Fibroblast of mammary gland (primary cell): Measurements from ENCODE around the gene EPHB2.

ENCODE experiments used
- DNase-seq: peaks from one replicate; pipeline ENCODE4 v3.0.0-alpha.2; 2010; ENCODE audit warnings: low read depth
- H3K4me3 ChIP-seq: 2 replicates; pipeline ENCODE4 v1.5.1; 2011; ENCODE audit warnings: low read depth, mild to moderate bottlenecking, low read length, moderate library complexity; ENCODE audit not compliant: control insufficient read depth
- TF ChIP-seq, protein P1 (sequence below): conservative IDR thresholded peaks from 2 replicates; pipeline ENCODE4 v1.5.1; 2011; ENCODE audit warnings: low read depth, low read length, inconsistent platforms; ENCODE audit not compliant: control insufficient read depth, insufficient read depth

EPHB2 gene

DNA sequence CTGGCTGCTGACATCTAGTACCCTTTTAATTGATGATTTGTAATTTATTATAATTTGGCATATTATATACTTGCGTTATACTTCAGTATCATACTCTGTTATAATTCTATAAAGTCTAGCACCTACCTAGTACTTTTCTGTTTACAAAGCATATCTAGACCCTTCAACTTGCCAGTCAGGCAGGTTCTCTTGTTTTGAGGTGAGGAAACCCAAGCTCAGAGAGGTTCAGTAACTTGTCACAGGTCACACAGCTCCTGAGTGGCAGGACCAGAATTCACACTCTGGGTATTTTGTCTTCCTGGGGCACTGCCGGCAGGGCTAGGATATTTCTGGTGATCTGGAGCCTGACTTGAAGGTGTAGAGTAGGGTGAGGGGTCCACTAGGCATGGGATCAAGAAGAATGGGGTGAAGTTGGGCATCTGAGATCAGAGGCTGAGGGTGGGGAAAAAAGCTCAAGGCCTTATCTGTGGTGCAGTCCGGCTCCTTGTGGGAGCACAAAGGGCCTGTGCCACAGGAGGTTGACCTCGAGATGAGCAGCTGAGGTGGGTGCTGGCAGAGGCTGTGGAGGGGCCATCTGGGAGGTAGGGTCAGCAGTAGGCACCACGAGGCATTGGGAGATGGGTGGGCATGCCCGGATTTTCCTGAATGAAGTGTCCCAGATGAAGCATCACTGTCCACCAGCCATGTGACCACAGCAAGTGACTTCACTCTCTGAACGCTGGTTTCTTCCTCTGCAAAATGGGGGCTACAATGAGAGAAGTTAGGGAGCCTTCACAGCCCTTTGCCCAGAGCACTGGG lies 102.6 kb downstream of the EPHB2 start:
- TF ChIP-seq, protein P1, sequence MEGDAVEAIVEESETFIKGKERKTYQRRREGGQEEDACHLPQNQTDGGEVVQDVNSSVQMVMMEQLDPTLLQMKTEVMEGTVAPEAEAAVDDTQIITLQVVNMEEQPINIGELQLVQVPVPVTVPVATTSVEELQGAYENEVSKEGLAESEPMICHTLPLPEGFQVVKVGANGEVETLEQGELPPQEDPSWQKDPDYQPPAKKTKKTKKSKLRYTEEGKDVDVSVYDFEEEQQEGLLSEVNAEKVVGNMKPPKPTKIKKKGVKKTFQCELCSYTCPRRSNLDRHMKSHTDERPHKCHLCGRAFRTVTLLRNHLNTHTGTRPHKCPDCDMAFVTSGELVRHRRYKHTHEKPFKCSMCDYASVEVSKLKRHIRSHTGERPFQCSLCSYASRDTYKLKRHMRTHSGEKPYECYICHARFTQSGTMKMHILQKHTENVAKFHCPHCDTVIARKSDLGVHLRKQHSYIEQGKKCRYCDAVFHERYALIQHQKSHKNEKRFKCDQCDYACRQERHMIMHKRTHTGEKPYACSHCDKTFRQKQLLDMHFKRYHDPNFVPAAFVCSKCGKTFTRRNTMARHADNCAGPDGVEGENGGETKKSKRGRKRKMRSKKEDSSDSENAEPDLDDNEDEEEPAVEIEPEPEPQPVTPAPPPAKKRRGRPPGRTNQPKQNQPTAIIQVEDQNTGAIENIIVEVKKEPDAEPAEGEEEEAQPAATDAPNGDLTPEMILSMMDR: no peak
- no peak for DNase-seq

DNA sequence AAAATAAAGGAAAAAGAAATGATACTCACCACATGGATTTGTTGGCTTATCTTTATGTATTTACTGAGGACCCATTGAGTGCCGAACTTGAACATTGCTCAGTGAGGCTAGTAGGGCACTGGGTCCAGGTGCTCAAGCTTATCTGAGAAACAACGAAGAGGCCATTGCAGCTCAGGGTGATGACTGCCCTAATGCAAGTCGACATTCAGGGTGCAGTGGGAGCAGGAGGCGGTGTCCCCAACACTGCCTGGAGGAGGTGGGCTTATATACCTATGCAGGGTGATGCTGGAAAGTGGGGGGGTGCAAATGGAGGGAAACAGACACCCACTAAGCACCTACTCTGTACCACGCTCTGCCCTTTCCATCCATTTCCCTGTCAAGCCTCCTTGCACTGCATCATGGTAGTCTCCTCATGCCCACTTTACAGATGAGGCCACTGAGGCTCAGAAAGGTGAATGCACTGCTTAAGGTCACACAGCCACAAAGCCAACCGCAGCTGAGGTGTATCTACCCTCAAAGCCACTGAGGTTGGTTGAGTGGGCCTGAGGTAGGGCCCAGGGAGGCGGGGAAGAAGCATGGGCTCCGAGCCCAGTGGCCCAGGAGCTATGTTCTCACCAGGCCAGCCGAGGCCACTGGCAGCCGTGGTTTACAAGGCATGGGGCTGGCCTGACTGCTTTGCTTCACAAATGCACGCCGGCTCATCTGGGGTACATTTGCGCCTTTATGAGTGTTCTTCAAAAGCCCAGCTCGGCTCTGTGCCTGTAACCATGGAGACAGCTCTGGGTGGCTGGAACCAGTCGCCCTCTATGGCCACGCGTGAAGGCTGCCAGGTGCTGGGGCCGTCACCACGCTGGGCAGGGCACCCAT lies 103.8 kb downstream of the EPHB2 start:
- H3K4me3 ChIP-seq: no peak overlapping the region
- DNase-seq: peak; percentile 71
- TF ChIP-seq, protein P1: no peak

More for the DNA sequence above, 102.6 kb downstream of the EPHB2 start:
- no peak overlapping the region for H3K4me3 ChIP-seq

DNA sequence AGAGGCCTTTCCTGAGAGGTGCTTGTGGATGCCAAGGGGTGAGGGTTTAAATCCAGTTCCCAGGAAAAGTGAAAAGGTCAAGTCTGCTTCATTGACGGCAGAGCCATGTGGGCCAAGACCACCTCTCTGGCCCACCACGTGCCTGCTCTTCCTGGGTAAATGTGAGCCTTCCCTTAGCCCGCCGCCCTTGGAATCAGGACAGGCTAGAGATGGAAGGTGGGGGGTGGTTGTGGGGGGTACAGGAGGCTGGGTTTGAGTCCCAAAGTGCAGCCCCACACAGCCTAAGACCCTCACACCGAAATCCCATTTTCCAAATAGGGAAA lies 104.4 kb downstream of the EPHB2 start:
- no peak overlapping the region for H3K4me3 ChIP-seq
- no peak for DNase-seq
- TF ChIP-seq, protein P1: no peak

DNA sequence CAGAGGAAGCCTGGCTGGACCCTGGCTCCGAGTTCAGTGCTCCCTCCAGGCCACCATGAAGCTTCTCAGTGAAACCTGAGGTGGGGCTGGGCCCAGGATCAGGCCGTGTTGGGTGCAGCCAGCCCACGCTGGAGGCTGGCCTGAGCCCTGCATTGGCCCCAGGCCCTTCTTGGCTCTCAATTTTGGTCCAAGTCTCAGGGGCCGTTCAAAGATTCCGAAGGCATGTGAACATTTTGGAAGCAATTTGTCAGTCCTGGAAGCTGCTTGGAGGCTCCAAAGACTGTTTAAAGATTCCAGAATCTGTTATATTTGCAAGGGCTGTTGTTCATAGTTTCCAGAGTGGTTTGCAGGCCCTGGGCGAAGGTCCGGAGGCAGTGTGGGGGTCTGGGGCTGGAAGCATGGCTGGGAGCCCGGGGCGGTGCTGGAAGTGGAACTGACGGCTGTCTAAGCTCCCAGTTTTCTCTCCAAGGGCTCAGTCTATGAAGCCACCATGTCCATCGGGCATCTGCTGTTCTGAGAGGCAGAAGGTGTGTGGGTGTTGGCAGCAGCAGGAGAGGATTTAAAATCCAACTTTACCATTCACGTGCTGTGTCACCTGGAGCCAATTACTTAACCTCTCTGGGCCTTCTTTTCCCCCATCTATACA lies 104.9 kb downstream of the EPHB2 start:
- no peak for DNase-seq
- TF ChIP-seq, protein P1: no peak
- H3K4me3 ChIP-seq: no peak overlapping the region

DNA sequence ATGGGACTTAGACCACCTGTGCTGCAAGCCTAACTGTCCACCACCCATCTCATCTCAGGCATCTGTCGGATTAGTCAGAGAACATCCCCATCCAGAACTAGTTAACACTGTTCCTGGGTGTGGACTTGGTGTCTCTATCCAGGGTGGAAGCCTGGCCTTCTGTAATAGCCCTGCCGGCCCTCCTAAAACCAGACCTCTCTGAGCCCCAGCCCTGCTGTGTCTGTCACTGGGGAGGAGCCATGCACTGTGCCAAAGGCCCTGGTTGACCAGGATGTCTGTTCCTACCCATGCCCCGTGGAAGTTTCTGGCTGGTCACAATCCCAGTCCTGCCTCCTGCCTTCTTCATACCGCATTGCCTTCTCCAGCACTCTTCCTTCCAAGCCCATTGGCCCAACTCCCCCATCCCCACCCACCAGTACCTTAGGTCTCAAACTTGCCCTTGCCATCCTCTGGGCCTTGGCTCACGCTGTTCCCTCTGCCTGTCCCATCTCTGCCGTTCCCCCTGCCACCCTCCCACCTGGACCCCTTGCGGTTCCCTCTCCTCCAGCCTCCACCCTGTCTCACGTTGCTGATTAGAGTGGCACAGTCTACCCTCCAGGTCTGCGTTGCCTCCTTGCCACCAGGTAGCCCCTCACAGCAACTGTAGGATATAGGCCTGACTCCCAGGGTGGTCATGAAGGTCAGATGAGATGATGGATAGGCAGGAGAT lies 105.6 kb downstream of the EPHB2 start:
- DNase-seq: no peak
- H3K4me3 ChIP-seq: no peak overlapping the region

DNA sequence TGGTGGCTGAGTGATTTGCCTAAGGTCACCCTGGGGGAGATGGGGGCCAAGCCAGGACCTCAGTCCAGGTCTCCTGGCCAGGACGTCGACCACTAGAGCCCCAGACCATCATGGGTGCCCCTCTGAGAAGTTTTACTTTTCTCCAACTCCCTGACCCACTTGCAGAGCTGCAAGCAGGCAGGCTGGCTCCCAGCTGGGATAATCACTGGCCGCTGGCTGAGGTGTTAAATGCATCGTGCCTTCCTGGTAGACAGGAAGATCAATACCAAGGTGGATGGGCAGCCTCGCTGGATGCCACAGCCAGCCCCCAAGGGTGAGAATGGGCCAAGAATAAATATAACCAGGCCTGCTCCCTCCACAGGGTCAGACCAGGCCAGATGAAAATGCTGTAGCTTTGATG lies 106.2 kb downstream of the EPHB2 start:
- no peak for DNase-seq
- TF ChIP-seq, protein P1: no peak
- H3K4me3 ChIP-seq: no peak overlapping the region

More for the DNA sequence above, 105.6 kb downstream of the EPHB2 start:
- TF ChIP-seq, protein P1: no peak
